GM10248 (cell line): ENCODE results near the gene NUDT1.

Experiments
- CTCF ChIA-PET: fragments of 300-600 bp; sonication (Branson Sonifier 250); formaldehyde crosslinking; extraction: SDS; loops from one replicate; lab custom pipeline; 2021; ENCODE audit warnings: antibody characterized with exemption; lab: Yijun Ruan, JAX
- POLR2A ChIA-PET: fragments of 350-650 bp; sonication (Branson Sonifier 250); formaldehyde crosslinking; extraction: SDS; loops from one replicate; lab custom pipeline; 2020; ENCODE audit warnings: antibody characterized with exemption; lab: Yijun Ruan, JAX
- DNase-seq: peaks from one replicate; pipeline ENCODE4 v3.0.0; 2012; ENCODE audit errors: extremely low spot score
- TF ChIP-seq, protein P1 (sequence below): IDR thresholded peaks from 2 replicates; pipeline ENCODE4 v1.5.1; 2012; ENCODE audit warnings: mild to moderate bottlenecking, low read depth; ENCODE audit errors: extremely low read depth, missing control alignments, control extremely low read depth

Gene NUDT1

GRCh38 chr7:2299870-2300512 lies 58.0 kb downstream of the NUDT1 start:
- TF ChIP-seq, protein P1, sequence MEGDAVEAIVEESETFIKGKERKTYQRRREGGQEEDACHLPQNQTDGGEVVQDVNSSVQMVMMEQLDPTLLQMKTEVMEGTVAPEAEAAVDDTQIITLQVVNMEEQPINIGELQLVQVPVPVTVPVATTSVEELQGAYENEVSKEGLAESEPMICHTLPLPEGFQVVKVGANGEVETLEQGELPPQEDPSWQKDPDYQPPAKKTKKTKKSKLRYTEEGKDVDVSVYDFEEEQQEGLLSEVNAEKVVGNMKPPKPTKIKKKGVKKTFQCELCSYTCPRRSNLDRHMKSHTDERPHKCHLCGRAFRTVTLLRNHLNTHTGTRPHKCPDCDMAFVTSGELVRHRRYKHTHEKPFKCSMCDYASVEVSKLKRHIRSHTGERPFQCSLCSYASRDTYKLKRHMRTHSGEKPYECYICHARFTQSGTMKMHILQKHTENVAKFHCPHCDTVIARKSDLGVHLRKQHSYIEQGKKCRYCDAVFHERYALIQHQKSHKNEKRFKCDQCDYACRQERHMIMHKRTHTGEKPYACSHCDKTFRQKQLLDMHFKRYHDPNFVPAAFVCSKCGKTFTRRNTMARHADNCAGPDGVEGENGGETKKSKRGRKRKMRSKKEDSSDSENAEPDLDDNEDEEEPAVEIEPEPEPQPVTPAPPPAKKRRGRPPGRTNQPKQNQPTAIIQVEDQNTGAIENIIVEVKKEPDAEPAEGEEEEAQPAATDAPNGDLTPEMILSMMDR = no peak
- no peak for DNase-seq
- CTCF ChIA-PET = interaction anchor here (1.6 to 2.4 kb wide), 2 partner anchors 12 to 51 kb away, joined by 8 to 9 read pairs; no protein-coding TSS in a partner anchor
- POLR2A ChIA-PET = interaction anchor here (0.6 to 1.2 kb wide), 6 partner anchors 12 to 552 kb away, joined by 3 to 4 read pairs (median 4); no protein-coding TSS in a partner anchor
